Thoracic aorta (tissue), 2 donors: Measurements from ENCODE around the gene DGCR2. TPM values are rescaled to one million over a fixed set of nuclear protein-coding genes. Genes with fewer than 3 reads are reported as not detected.

Experiments
- ATAC-seq: fragments of 150-250 bp; one replicate; pipeline ENCODE4 v1.8.0; 2017; ENCODE audit warnings: low read depth; ENCODE audit not compliant: insufficient number of reproducible peaks, low FRiP score
- DNase-seq: peaks from one replicate; pipeline ENCODE4 v3.0.0-alpha.2; 2020; ENCODE audit warnings: low spot score
- H3K27ac ChIP-seq, 2 donors: fragments of 200-600 bp; sonication (generic); 1 replicate in 1 of 2; 2 replicates in 1 of 2; pipeline ENCODE4 v1.5.1; 2016; ENCODE audit warnings: mild to moderate bottlenecking in 2 of 2, moderate library complexity in 2 of 2
- H3K27me3 ChIP-seq: fragments of 200-600 bp; sonication (generic); replicated peaks from 2 replicates; pipeline ENCODE4 v1.6.0; 2016; ENCODE audit warnings: mild to moderate bottlenecking; ENCODE audit not compliant: insufficient read depth
- H3K36me3 ChIP-seq: fragments of 200-600 bp; sonication (generic); one replicate; pipeline ENCODE4 v1.5.1; 2016
- H3K4me1 ChIP-seq, 2 donors: fragments of 200-600 bp; sonication (generic); 1 replicate in 1 of 2; 2 replicates in 1 of 2; pipeline versions ENCODE4 v1.5.1 to v1.6.0; 2016; ENCODE audit warnings: low read depth in 2 of 2, mild to moderate bottlenecking in 1 of 2; ENCODE audit not compliant: control insufficient read depth in 1 of 2
- H3K4me3 ChIP-seq: fragments of 200-600 bp; sonication (generic); 2 replicates; pipeline ENCODE4 v1.5.1; 2016; ENCODE audit warnings: mild to moderate bottlenecking
- H3K9me3 ChIP-seq: fragments of 200-600 bp; sonication (generic); 2 replicates; pipeline ENCODE4 v1.5.1; 2016
- total RNA-seq, 2 donors: library from RNA; depleted of rRNA; stranded (reverse); fragments of >200 nt; gene quantifications; one replicate each; pipeline versions ENCODE4 v1.1.0 to v1.2.3, GENCODE V29; 2016
- TF ChIP-seq, protein P1 (sequence below): fragments of 200-600 bp; sonication (generic); IDR thresholded peaks from one replicate; pipeline ENCODE4 v1.5.1; 2019; ENCODE audit warnings: antibody characterized with exemption

The DGCR2 gene
- total RNA-seq, 2 donors from 2014 or later: 42.1 to 105 TPM

DNA sequence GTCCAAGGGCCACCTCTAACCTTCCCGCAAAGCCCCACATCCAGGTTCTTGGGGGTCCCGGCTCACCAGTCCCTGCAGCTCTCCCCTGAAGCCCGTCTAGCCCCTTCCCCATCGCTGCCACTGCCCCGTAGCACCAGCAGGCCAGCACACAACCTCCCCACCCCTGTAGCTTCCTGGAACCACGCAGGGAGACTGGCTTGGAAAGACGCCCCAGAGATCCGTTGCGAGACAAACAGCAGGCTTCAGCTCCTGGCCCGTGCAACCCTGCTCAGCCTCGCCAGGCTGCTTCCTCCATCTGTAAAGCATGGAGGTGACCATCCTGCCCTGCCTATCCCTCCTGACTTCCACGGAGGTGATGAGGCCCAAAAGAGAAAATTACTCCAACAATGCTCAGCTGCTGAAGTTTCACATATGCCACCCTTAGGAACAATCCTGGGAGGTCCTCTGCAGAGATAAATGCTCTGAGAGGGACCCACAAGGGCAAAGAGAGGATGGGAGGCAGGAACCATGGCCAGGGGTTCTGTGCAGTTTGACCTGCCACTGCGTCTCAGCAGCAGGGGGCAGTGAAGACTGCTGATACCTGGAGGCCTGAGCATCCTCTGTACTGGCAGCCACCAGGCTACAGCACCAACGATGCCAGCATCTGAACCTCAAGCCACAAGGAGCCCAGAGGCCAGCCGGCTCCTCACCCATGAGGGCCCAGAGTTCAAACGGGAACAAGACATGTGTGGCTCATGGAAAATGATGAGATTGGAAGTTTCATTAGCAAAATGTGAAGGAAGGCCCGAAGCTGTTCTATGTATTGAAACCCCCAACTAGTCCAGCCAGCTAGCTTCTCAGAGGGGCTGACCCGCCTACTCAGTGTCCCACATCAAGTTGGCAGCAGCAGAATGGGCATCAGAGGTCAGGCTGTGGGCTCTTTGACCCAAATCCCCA lies 16.1 kb downstream of the DGCR2 start:
- DNase-seq: no peak
- Histone ChIP-seq H3K4me1 (peaks cover 19 to 30% of the 10 kb centered on the region in 2 donors), H3K27ac (no peak overlapping the region), H3K27me3 (no peaks in the 10 kb centered on the region), H3K9me3 (no peaks in the 10 kb centered on the region), H3K36me3 (no peaks in the 10 kb centered on the region), H3K4me3 (no peak overlapping the region)
- ATAC-seq: no peak
- TF ChIP-seq, protein P1, sequence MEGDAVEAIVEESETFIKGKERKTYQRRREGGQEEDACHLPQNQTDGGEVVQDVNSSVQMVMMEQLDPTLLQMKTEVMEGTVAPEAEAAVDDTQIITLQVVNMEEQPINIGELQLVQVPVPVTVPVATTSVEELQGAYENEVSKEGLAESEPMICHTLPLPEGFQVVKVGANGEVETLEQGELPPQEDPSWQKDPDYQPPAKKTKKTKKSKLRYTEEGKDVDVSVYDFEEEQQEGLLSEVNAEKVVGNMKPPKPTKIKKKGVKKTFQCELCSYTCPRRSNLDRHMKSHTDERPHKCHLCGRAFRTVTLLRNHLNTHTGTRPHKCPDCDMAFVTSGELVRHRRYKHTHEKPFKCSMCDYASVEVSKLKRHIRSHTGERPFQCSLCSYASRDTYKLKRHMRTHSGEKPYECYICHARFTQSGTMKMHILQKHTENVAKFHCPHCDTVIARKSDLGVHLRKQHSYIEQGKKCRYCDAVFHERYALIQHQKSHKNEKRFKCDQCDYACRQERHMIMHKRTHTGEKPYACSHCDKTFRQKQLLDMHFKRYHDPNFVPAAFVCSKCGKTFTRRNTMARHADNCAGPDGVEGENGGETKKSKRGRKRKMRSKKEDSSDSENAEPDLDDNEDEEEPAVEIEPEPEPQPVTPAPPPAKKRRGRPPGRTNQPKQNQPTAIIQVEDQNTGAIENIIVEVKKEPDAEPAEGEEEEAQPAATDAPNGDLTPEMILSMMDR: no peak

DNA sequence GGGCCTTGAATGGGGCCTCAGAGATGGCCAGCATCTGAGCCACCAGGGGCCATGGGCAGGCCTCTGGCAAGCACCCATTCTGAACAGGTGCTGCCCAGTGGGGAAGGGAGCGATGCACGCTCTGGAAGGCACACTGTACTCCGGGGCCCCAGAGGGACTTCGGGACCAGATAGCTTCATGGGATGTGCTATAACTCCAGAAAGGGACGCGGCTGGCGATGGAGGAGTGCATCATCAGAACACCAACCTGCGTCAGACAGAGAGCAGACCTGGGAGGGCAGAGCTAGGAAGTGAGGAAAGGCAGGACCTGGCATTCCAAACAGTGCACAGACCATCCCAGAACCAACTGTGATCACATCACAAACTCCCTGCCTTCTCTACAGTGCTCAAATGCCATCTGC lies 16.8 kb downstream of the DGCR2 start:
- Histone ChIP-seq H3K4me1 (peaks cover 16 to 30% of the 10 kb centered on the region in 2 donors), H3K27me3 (no peaks in the 10 kb centered on the region), H3K36me3 (no peaks in the 10 kb centered on the region), H3K4me3 (no peak overlapping the region), H3K27ac (no peak overlapping the region), H3K9me3 (no peaks in the 10 kb centered on the region)
- DNase-seq (no peak), ATAC-seq (no peak)
- TF ChIP-seq, protein P1: no peak

DNA sequence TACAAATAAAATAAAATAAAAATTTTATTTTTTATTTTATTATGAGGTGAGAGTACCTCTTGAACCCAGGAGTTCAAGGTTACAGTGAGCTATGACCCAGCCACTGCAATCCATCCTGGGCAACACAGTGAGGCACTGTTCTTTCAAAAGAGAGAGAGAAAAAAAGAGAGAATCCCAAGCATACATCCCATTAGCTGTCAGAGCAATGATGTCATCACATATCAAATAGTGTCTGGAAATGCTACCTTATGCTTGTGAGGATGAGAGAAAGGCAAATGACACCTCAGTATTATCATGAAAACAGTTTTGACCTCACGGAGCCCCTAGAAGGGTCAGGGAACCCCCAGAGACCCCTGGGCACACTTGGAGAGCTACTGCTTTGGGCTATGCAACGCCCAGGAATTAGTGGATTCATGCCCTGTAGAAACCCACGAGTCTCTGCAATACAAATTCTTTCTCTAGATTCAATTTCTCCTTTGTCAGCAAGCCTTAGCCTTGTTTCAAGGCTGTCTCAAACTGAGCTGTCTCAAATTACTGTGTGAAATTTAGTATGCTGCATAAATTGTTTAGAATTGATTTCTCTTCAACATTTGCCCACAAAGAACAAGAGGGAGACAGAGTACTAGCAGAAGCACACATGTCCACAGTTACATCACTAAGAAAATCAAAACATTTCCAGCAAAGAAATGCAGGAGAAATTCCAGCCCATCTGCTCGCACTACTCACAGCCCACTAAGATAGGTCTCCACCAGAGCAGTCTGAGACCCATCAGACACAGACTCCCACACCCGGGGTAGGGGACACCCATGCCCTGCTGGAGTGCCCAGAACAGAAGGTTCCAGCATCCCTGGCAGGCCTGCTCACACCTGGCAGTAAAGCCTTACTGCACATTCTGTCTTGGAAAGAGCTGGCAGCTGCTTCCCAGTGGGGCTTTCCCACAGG lies 18.1 kb downstream of the DGCR2 start:
- TF ChIP-seq, protein P1: no peak
- ATAC-seq: no peak
- Histone ChIP-seq H3K27ac (no peak overlapping the region), H3K4me1 (peaks cover 7 to 18% of the 10 kb centered on the region in 2 donors), H3K4me3 (no peak overlapping the region), H3K9me3 (no peaks in the 10 kb centered on the region), H3K27me3 (no peaks in the 10 kb centered on the region), H3K36me3 (no peaks in the 10 kb centered on the region)
- DNase-seq: no peak

DNA sequence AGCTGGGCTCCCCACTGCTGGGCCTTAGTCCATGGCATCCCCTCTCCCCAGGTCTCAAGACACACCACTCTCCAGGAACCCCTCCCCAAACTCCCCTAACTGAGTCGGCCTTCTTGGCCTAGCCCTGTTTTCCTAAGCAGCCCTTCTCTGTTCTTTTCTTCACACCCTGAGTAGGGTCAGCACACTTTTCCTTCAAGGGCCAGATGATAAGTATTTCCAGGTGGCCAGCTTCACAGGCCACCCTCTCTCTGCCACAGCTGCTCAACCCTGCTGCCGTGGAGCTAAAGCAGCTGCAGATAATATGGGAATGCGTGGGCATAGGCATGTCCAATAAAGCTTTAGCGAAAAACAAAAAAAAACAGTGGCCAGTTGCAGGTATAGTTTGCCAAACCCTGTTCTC lies 24.1 kb downstream of the DGCR2 start:
- no peaks in the 10 kb centered on the region for H3K36me3 ChIP-seq
- peaks cover 0 to 10% of the 10 kb centered on the region in 2 donors for H3K4me1 ChIP-seq
- ATAC-seq: no peak
- no peaks in the 10 kb centered on the region for H3K9me3 ChIP-seq
- DNase-seq: no peak
- TF ChIP-seq, protein P1: no peak
- H3K4me3 ChIP-seq: no peak overlapping the region
- H3K27me3 ChIP-seq: no peaks in the 10 kb centered on the region
- H3K27ac ChIP-seq: no peak overlapping the region

DNA sequence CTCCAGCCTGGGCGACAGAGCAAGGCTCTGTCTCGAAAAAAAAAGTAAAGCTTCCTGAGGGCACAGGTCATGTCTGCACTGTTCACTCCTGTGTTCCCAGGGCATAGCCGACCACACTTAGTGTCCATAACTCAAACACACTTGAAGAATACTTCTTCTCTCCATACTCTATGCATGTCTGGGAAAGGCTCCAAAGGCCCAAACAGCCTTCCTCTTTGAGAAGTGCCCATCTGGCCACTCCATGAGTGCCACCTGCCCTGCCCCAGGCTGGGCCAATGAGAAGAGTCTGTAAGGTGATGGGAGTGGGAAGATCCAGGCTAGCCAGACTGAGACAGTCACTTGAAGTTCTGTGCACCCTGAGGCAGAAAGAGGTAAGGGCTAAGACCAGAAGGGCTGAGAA lies 24.7 kb downstream of the DGCR2 start:
- TF ChIP-seq, protein P1: no peak
- ATAC-seq (no peak), DNase-seq (no peak)
- Histone ChIP-seq H3K27me3 (no peaks in the 10 kb centered on the region), H3K9me3 (no peaks in the 10 kb centered on the region), H3K4me3 (no peak overlapping the region), H3K4me1 (peaks cover 0 to 13% of the 10 kb centered on the region in 2 donors), H3K27ac (no peak overlapping the region), H3K36me3 (no peaks in the 10 kb centered on the region)
